A549 (cell line): Measurements from ENCODE around the gene CIT. TPM values are rescaled to one million over a fixed set of nuclear protein-coding genes. Genes with fewer than 3 reads are reported as not detected.
A peak's percentile ranks its signal among the peaks of the same experiment; 100 is the strongest.

Experiments used
- CBX8 ChIP-seq: fragments of 200-600 bp; sonication (generic); IDR thresholded peaks from 2 replicates; pipeline ENCODE4 v1.6.1; 2016
- CEBPB ChIP-seq, 2 experiments: fragments of >200 bp in 1 of 2; sonication (Bioruptor Twin) in 1 of 2; formaldehyde crosslinking in 1 of 2; IDR thresholded peaks; 2 replicates each; pipeline ENCODE4 v1.6.1; 2012 to 2016
- CHD2 ChIP-seq: fragments of 150-350 bp; IDR thresholded peaks from 2 replicates; pipeline ENCODE4 v1.6.1; 2014; ENCODE audit warnings: low read length; ENCODE audit not compliant: partially characterized antibody
- EHF ChIP-seq: fragments of 250-450 bp; sonication (Bioruptor Pico); IDR thresholded peaks from 2 replicates; pipeline ENCODE4 v1.5.0; 2020; ENCODE audit warnings: mild to moderate bottlenecking
- ELK1 ChIP-seq: fragments of 150-350 bp; IDR thresholded peaks from 2 replicates; pipeline ENCODE4 v1.6.1; 2014; ENCODE audit warnings: low read depth, mild to moderate bottlenecking, low read length
- FOSB ChIP-seq: fragments of 250-450 bp; sonication (Bioruptor Pico); IDR thresholded peaks from 2 replicates; pipeline ENCODE4 v1.5.0; 2020; ENCODE audit warnings: mild to moderate bottlenecking, moderate library complexity
- FOXS1 ChIP-seq: fragments of 250-450 bp; sonication (Bioruptor Pico); IDR thresholded peaks from 2 replicates; pipeline ENCODE4 v1.5.0; 2020; ENCODE audit warnings: mild to moderate bottlenecking, moderate library complexity
- HEYL ChIP-seq: fragments of 250-450 bp; sonication (Bioruptor Pico); IDR thresholded peaks from 2 replicates; pipeline ENCODE4 v1.8.0; 2021; ENCODE audit warnings: mild to moderate bottlenecking, moderate library complexity
- HMGXB4 ChIP-seq: fragments of 250-450 bp; sonication (Bioruptor Pico); IDR thresholded peaks from 2 replicates; pipeline ENCODE4 v1.5.0; 2021; ENCODE audit warnings: mild to moderate bottlenecking, moderate library complexity, borderline replicate concordance
- HOXA7 ChIP-seq: fragments of 250-450 bp; sonication (Bioruptor Pico); IDR thresholded peaks from 2 replicates; pipeline ENCODE4 v1.5.0; 2020; ENCODE audit warnings: mild to moderate bottlenecking, moderate library complexity
- HOXB13 ChIP-seq: fragments of 250-450 bp; sonication (Bioruptor Pico); IDR thresholded peaks from 2 replicates; pipeline ENCODE4 v1.5.0; 2020; ENCODE audit warnings: low read depth, mild to moderate bottlenecking, moderate library complexity
- HOXB5 ChIP-seq: fragments of 250-450 bp; sonication (Bioruptor Pico); IDR thresholded peaks from 2 replicates; pipeline ENCODE4 v1.5.0; 2020; ENCODE audit warnings: mild to moderate bottlenecking, moderate library complexity
- JUN ChIP-seq, 2 experiments: fragments of >200 bp; sonication (Bioruptor Twin); formaldehyde crosslinking; IDR thresholded peaks; 2 replicates in 1 of 2; 3 replicates in 1 of 2; pipeline ENCODE4 v1.6.1; 2016 to 2017
- KDM1A ChIP-seq: fragments of 200-600 bp; sonication (generic); IDR thresholded peaks from 2 replicates; pipeline ENCODE4 v1.6.1; 2016; ENCODE audit warnings: low read depth, mild to moderate bottlenecking
- KDM5A ChIP-seq: fragments of 200-600 bp; sonication (generic); IDR thresholded peaks from 2 replicates; pipeline ENCODE4 v1.6.1; 2016; ENCODE audit warnings: antibody characterized with exemption, mild to moderate bottlenecking
- MAFK ChIP-seq: fragments of 450-650 bp; IDR thresholded peaks from 2 replicates; pipeline ENCODE4 v1.6.1; 2014; ENCODE audit not compliant: partially characterized antibody
- MAX ChIP-seq: IDR thresholded peaks from 2 replicates; pipeline ENCODE4 v1.6.1; 2012
- NPAS2 ChIP-seq: fragments of 250-450 bp; sonication (Bioruptor Pico); IDR thresholded peaks from 2 replicates; pipeline ENCODE4 v1.8.0; 2022; ENCODE audit warnings: mild to moderate bottlenecking, moderate library complexity, borderline replicate concordance
- PHF8 ChIP-seq: fragments of 200-600 bp; sonication (generic); IDR thresholded peaks from 2 replicates; pipeline ENCODE4 v1.6.1; 2016; ENCODE audit warnings: low read depth, mild to moderate bottlenecking, antibody characterized with exemption, moderate library complexity, borderline replicate concordance
- POLR2AphosphoS2 ChIP-seq: conservative IDR thresholded peaks from 2 replicates; pipeline ENCODE4 v1.6.1; 2012; ENCODE audit warnings: low read length, improper control_type of control experiment, inconsistent platforms
- RAD21 ChIP-seq, 2 experiments: fragments of >200 bp in 1 of 2; sonication (Bioruptor Twin) in 1 of 2; formaldehyde crosslinking in 1 of 2; IDR thresholded peaks in 1 of 2; conservative IDR thresholded peaks in 1 of 2; 2 replicates in 1 of 2; 3 replicates in 1 of 2; pipeline ENCODE4 v1.6.1; 2012 to 2018; ENCODE audit warnings: inconsistent platforms in 1 of 2
- RNF2 ChIP-seq: fragments of 200-600 bp; sonication (generic); IDR thresholded peaks from 2 replicates; pipeline ENCODE4 v1.6.1; 2016; ENCODE audit warnings: low read depth, mild to moderate bottlenecking, antibody characterized with exemption, moderate library complexity, borderline replicate concordance
- SMC3 ChIP-seq: fragments of >200 bp; sonication (Bioruptor Twin); formaldehyde crosslinking; IDR thresholded peaks from 3 replicates; pipeline ENCODE4 v1.6.1; 2018; ENCODE audit warnings: inconsistent platforms
- SREBF2 ChIP-seq: fragments of 450-650 bp; IDR thresholded peaks from 2 replicates; pipeline ENCODE4 v1.6.1; 2014; ENCODE audit warnings: mild to moderate bottlenecking, moderate library complexity
- polyA plus RNA-seq, 4 experiments: library from polyadenylated mRNA; depleted of rRNA in 3 of 4; stranded (reverse); fragments of >200 nt; fragmentation: RNase III in 1 of 4; extraction: RNeasy Plus Mini Kit Qiagen cat#74134 plus additional on column Dnase treatment in 1 of 4; gene quantifications; 2 replicates in 3 of 4; 3 replicates in 1 of 4; pipeline ENCODE4 v1.2.3, GENCODE V29; 2011 to 2017
- TF ChIP-seq, protein P1 (sequence below): fragments of 200-600 bp; sonication (generic); IDR thresholded peaks from 2 replicates; pipeline ENCODE4 v1.6.1; 2016; ENCODE audit warnings: antibody characterized with exemption, mild to moderate bottlenecking, moderate library complexity
- TF ChIP-seq, protein P2 (sequence below): fragments of 250-450 bp; sonication (Bioruptor Pico); IDR thresholded peaks from 2 replicates; pipeline ENCODE4 v1.5.0; 2020; ENCODE audit warnings: low read depth, mild to moderate bottlenecking, moderate library complexity
- TF ChIP-seq, protein P3 (sequence below): IDR thresholded peaks from 2 replicates; pipeline ENCODE4 v1.6.1; 2012
- TF ChIP-seq, protein P4 (sequence below): fragments of >200 bp; sonication (Bioruptor Twin); formaldehyde crosslinking; IDR thresholded peaks from 3 replicates; pipeline ENCODE4 v1.5.1; 2016

The CIT gene
- polyA plus RNA-seq, 2 of the 4 experiments (the other 2 are of a cell fraction), result 12.5 to 25.4 TPM

DNA sequence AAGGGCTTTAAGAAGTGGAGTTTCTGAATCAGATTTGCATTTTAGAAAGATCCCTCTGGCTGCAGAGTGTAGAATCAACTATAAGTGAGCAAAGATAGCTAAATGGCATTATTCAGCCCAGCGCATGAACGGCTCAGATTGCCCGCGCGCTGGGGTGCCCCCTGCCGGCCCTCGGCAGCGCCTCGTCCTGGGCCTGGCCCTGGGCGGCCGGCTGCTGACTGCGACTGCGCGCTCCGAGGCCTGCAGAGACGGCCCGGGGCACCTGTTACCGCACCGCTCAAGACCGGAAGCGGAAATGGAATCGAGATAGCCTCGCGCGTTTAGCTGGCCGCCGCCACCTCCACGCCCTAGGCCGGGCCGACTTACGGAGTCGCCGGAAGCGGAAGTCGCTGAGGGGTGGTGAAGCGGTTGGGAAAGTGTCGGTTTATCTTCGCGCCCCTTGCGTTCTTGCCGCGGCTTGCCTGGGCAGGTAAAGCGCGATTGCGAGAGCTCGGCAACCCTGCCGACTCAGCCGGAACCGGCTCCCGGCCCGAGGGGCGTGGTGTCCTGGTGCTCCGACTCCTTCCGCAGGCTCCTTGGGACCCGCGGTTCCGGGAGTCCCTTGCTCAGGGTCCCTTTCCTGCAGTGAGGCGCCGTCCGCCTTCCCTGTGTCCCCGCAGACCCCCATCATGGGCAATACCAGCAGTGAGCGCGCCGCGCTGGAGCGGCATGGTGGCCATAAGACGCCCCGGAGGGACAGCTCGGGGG, 209.4 kb downstream of the CIT start, which contains the start of gene PRKAB1 (continued):
- TF ChIP-seq, protein P1, sequence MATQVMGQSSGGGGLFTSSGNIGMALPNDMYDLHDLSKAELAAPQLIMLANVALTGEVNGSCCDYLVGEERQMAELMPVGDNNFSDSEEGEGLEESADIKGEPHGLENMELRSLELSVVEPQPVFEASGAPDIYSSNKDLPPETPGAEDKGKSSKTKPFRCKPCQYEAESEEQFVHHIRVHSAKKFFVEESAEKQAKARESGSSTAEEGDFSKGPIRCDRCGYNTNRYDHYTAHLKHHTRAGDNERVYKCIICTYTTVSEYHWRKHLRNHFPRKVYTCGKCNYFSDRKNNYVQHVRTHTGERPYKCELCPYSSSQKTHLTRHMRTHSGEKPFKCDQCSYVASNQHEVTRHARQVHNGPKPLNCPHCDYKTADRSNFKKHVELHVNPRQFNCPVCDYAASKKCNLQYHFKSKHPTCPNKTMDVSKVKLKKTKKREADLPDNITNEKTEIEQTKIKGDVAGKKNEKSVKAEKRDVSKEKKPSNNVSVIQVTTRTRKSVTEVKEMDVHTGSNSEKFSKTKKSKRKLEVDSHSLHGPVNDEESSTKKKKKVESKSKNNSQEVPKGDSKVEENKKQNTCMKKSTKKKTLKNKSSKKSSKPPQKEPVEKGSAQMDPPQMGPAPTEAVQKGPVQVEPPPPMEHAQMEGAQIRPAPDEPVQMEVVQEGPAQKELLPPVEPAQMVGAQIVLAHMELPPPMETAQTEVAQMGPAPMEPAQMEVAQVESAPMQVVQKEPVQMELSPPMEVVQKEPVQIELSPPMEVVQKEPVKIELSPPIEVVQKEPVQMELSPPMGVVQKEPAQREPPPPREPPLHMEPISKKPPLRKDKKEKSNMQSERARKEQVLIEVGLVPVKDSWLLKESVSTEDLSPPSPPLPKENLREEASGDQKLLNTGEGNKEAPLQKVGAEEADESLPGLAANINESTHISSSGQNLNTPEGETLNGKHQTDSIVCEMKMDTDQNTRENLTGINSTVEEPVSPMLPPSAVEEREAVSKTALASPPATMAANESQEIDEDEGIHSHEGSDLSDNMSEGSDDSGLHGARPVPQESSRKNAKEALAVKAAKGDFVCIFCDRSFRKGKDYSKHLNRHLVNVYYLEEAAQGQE, result peak; percentile 27; the same call in 1 of the 2 replicates
- TF ChIP-seq MAFK (peak; percentile 55), EHF (peak; percentile 56; the same call in 1 of the 2 replicates), HOXB5 (CRISPR knock-in tag) (no peak), PHF8 (peak; percentile 83; the same call in 1 of the 2 replicates), KDM5A (peak; percentile 61; the same call in 1 of the 2 replicates), CEBPB (IDR thresholded peaks at IDR 0.05) (peak in 1 of 2 experiments; percentile 17; a peak in 1 of 4 replicates), FOSB (CRISPR knock-in tag) (no peak), SREBF2 (0 out of 2 replicates have a peak, but pooled peaks have one; percentile 14), HOXB13 (CRISPR knock-in tag) (no peak), ELK1 (no peak), HMGXB4 (peak; percentile 68; the same call in 1 of the 2 replicates), JUN (IDR thresholded peaks at IDR 0.05) (peak in 1 of 2 experiments; percentile 88; a peak in 3 of 5 replicates), HOXA7 (no peak), NPAS2 (no peak), MAX (peak; percentile 94), CHD2 (peak; percentile 23), CBX8 (no peak), FOXS1 (CRISPR knock-in tag) (no peak), KDM1A (no peak), HEYL (CRISPR knock-in tag) (no peak), RAD21 (conservative IDR thresholded peaks at IDR 0.05 in 1 of 2, IDR thresholded peaks at IDR 0.05 in 1 of 2) (peak; percentile 42 to 59; a peak in 4 of 5 replicates), RNF2 (no peak), SMC3 (peak; percentile 51; the same call in 2 of the 3 replicates), POLR2AphosphoS2 (no peak)
- TF ChIP-seq, protein P2, sequence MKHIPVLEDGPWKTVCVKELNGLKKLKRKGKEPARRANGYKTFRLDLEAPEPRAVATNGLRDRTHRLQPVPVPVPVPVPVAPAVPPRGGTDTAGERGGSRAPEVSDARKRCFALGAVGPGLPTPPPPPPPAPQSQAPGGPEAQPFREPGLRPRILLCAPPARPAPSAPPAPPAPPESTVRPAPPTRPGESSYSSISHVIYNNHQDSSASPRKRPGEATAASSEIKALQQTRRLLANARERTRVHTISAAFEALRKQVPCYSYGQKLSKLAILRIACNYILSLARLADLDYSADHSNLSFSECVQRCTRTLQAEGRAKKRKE (CRISPR knock-in tag), result no peak
- TF ChIP-seq, protein P3, sequence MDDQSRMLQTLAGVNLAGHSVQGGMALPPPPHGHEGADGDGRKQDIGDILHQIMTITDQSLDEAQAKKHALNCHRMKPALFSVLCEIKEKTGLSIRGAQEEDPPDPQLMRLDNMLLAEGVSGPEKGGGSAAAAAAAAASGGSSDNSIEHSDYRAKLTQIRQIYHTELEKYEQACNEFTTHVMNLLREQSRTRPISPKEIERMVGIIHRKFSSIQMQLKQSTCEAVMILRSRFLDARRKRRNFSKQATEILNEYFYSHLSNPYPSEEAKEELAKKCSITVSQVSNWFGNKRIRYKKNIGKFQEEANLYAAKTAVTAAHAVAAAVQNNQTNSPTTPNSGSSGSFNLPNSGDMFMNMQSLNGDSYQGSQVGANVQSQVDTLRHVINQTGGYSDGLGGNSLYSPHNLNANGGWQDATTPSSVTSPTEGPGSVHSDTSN, result peak; percentile 34; the same call in 1 of the 2 replicates
- TF ChIP-seq, protein P4, sequence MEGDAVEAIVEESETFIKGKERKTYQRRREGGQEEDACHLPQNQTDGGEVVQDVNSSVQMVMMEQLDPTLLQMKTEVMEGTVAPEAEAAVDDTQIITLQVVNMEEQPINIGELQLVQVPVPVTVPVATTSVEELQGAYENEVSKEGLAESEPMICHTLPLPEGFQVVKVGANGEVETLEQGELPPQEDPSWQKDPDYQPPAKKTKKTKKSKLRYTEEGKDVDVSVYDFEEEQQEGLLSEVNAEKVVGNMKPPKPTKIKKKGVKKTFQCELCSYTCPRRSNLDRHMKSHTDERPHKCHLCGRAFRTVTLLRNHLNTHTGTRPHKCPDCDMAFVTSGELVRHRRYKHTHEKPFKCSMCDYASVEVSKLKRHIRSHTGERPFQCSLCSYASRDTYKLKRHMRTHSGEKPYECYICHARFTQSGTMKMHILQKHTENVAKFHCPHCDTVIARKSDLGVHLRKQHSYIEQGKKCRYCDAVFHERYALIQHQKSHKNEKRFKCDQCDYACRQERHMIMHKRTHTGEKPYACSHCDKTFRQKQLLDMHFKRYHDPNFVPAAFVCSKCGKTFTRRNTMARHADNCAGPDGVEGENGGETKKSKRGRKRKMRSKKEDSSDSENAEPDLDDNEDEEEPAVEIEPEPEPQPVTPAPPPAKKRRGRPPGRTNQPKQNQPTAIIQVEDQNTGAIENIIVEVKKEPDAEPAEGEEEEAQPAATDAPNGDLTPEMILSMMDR, result peak; percentile 95
